PC-9 (cell line): ENCODE measurements around the gene TMA7B. TPM values are rescaled to one million over a fixed set of nuclear protein-coding genes. Genes with fewer than 3 reads are reported as not detected.

Experiments used
- BruUV-seq: library from RNA; stranded (reverse); fragments of 400-500 nt; replicated peaks from 2 replicates; lab custom pipeline; 2021; lab: Mats Ljungman, UMichigan
- CTCF ChIA-PET: fragments of 300-600 bp; sonication (Branson Sonifier 250); formaldehyde crosslinking; loops from one replicate; lab custom pipeline; 2022; ENCODE audit warnings: antibody characterized with exemption; lab: Charles Lee
- POLR2A ChIA-PET: fragments of 300-600 bp; sonication (Branson Sonifier 250); formaldehyde crosslinking; loops from one replicate; lab custom pipeline; 2022; ENCODE audit warnings: antibody characterized with exemption; ENCODE audit not compliant: unreplicated experiment; lab: Charles Lee
- DNase-seq, 2 experiments: peaks; one replicate each; pipeline versions ENCODE4 v3.0.0 to v3.0.0-alpha.2; 2015 to 2022; ENCODE audit warnings: mixed read lengths in 1 of 2
- H2AFZ ChIP-seq: fragments of 200-600 bp; sonication (generic); 2 replicates; pipeline ENCODE4 v1.8.1; 2017; ENCODE audit warnings: antibody characterized with exemption
- H3F3A ChIP-seq: fragments of 200-600 bp; sonication (generic); 2 replicates; pipeline ENCODE4 v1.8.1; 2017; ENCODE audit warnings: antibody characterized with exemption, mild to moderate bottlenecking, low read depth; ENCODE audit not compliant: insufficient read depth
- H3K27ac ChIP-seq: fragments of 200-600 bp; sonication (generic); 2 replicates; pipeline ENCODE4 v1.6.1; 2016; ENCODE audit warnings: mixed run types
- H3K27me3 ChIP-seq: fragments of 200-600 bp; sonication (generic); 2 replicates; pipeline ENCODE4 v1.6.1; 2016; ENCODE audit warnings: low read depth, mixed run types; ENCODE audit not compliant: insufficient read depth
- H3K36me3 ChIP-seq: fragments of 200-600 bp; sonication (generic); 2 replicates; pipeline ENCODE4 v1.6.1; 2016; ENCODE audit warnings: low read depth, mixed run types
- H3K4me1 ChIP-seq: fragments of 200-600 bp; sonication (generic); replicated peaks from 2 replicates; pipeline ENCODE4 v1.6.1; 2016; ENCODE audit warnings: mixed run types; ENCODE audit not compliant: insufficient read depth
- H3K4me2 ChIP-seq: fragments of 200-600 bp; sonication (generic); 2 replicates; pipeline ENCODE4 v1.6.1; 2017; ENCODE audit warnings: mixed run types
- H3K4me3 ChIP-seq: fragments of 200-600 bp; sonication (generic); 2 replicates; pipeline ENCODE4 v1.6.1; 2016; ENCODE audit warnings: mixed run types
- H3K79me2 ChIP-seq: fragments of 200-600 bp; sonication (generic); 2 replicates; pipeline ENCODE4 v1.6.1; 2017; ENCODE audit warnings: low read depth, mixed run types
- H3K9me2 ChIP-seq: fragments of 200-600 bp; sonication (generic); 2 replicates; pipeline ENCODE4 v1.8.1; 2017; ENCODE audit warnings: mild to moderate bottlenecking; ENCODE audit not compliant: insufficient read depth
- H3K9me3 ChIP-seq: fragments of 200-600 bp; sonication (generic); 2 replicates; pipeline ENCODE4 v1.8.1; 2016; ENCODE audit warnings: low read depth; ENCODE audit not compliant: insufficient read depth
- H4K20me1 ChIP-seq: fragments of 200-600 bp; sonication (generic); 2 replicates; pipeline ENCODE4 v1.8.1; 2017; ENCODE audit not compliant: insufficient read depth
- CTCF ChIP-seq: fragments of 200-600 bp; sonication (generic); conservative IDR thresholded peaks from 2 replicates; pipeline ENCODE4 v1.6.1; 2017; ENCODE audit warnings: mixed run types, antibody characterized with exemption, mild to moderate bottlenecking, moderate library complexity
- EZH2 ChIP-seq: fragments of 200-600 bp; sonication (generic); IDR thresholded peaks from 2 replicates; pipeline ENCODE4 v1.8.0; 2017; ENCODE audit warnings: antibody characterized with exemption, low read depth
- intact Hi-C: fragments of 100-400 bp; cut with micrococcal nuclease; formaldehyde crosslinking; loops from one replicate; pipeline ENCODE4 v1.10.0; 2022; ENCODE audit not compliant: unreplicated experiment
- total RNA-seq: library from RNA; stranded (reverse); gene quantifications from 2 replicates; pipeline ENCODE4 v1.2.3, GENCODE V29; 2021

Gene TMA7B
- total RNA-seq, 1 experiment from 2014 or later: not detected

GRCh38 chr22:40009292-40009774 is 49.1 kb downstream of the TMA7B start:
- TF ChIP-seq EZH2 (no peak), CTCF (no peak)
- Histone ChIP-seq H4K20me1 (no peaks in the 10 kb centered on the region; the same call in 1 of the 2 replicates), H3K27ac (no peak overlapping the region), H3K79me2 (no peaks in the 10 kb centered on the region), H3K4me1 (no peaks in the 10 kb centered on the region), H3K4me2 (no peak overlapping the region), H2AFZ (no peak overlapping the region), H3K27me3 (no peaks in the 10 kb centered on the region), H3K9me2 (no peaks in the 10 kb centered on the region), H3K9me3 (no peaks in the 10 kb centered on the region), H3K4me3 (no peak overlapping the region), H3K36me3 (no peaks in the 10 kb centered on the region), H3F3A (no peaks in the 10 kb centered on the region)
- DNase-seq: peak in 1 of 2 experiments; percentile 76
- ChIA-PET CTCF (interaction anchor here (0.6 to 1.2 kb wide), 3 partner anchors 16 to 1146 kb away, joined by 3 to 5 read pairs (median 3); no protein-coding TSS in a partner anchor), POLR2A (interaction anchor here (0.6 to 0.7 kb wide), 3 partner anchors 15 to 402 kb away, joined by 3 to 6 read pairs (median 5); partner anchors contain the start of gene FAM83F)
- intact Hi-C loops: no loop called here
- no TSS peak for BruUV-seq

- Histone ChIP-seq H3K4me2 (no peak overlapping the region), H3K27me3 (no peaks in the 10 kb centered on the region), H3K4me1 (no peaks in the 10 kb centered on the region), H3K4me3 (no peak overlapping the region), H3K27ac (no peak overlapping the region), H3K9me3 (no peaks in the 10 kb centered on the region), H2AFZ (no peak overlapping the region), H3K9me2 (no peaks in the 10 kb centered on the region), H4K20me1 (no peaks in the 10 kb centered on the region; the same call in 1 of the 2 replicates), H3F3A (no peaks in the 10 kb centered on the region), H3K36me3 (no peaks in the 10 kb centered on the region), H3K79me2 (no peaks in the 10 kb centered on the region)
- CTCF ChIA-PET: interaction anchor here (0.6 to 1.2 kb wide), 4 partner anchors 15 to 1549 kb away, joined by 3 to 7 read pairs (median 4); no protein-coding TSS in a partner anchor
- DNase-seq: no peak
- POLR2A ChIA-PET: interaction anchor here (0.5 to 0.6 kb wide), 5 partner anchors 14 to 339 kb away, joined by 3 to 7 read pairs (median 6); partner anchors contain the start of gene FAM83F
- intact Hi-C loops: no loop called here
- no TSS peak for BruUV-seq
- TF ChIP-seq EZH2: no peak
- TF ChIP-seq CTCF: no peak
Measured at GRCh38 chr22:40009951-40010671, 49.9 kb downstream of the TMA7B start.

- no TSS peak for BruUV-seq
- Histone ChIP-seq H2AFZ (no peak overlapping the region), H3K9me2 (no peaks in the 10 kb centered on the region), H3K36me3 (no peaks in the 10 kb centered on the region), H3K9me3 (no peaks in the 10 kb centered on the region), H3K27me3 (no peaks in the 10 kb centered on the region), H3K79me2 (no peaks in the 10 kb centered on the region), H3K4me3 (no peak overlapping the region), H3K4me1 (no peaks in the 10 kb centered on the region), H3K4me2 (no peak overlapping the region), H4K20me1 (peaks cover 3% of the 10 kb centered on the region), H3F3A (no peaks in the 10 kb centered on the region), H3K27ac (no peak overlapping the region)
- DNase-seq: no peak
- POLR2A ChIA-PET: interaction anchor here (0.5 to 0.6 kb wide), 2 partner anchors 139 to 339 kb away, joined by 6 to 7 read pairs; no protein-coding TSS in a partner anchor
- CTCF ChIA-PET: no interaction called here
- TF ChIP-seq EZH2 (no peak), CTCF (no peak)
- intact Hi-C loops: no loop called here
Measured at GRCh38 chr22:40010746-40011145, 50.5 kb downstream of the TMA7B start.

Other genes starting within 250 kb of the TMA7B start
- gene ENTHD1, start 66.6 kb upstream of the TMA7B start, total RNA-seq: not detected in 2 replicates
- not detected in 2 replicates for gene GRAP2, start 59.3 kb upstream of the TMA7B start, total RNA-seq
- 8.1 and 9.1 TPM in 2 replicates for gene FAM83F, start 34.6 kb downstream of the TMA7B start, total RNA-seq
- gene TNRC6B, start 217.5 kb downstream of the TMA7B start, total RNA-seq: 57.8 and 62.7 TPM in 2 replicates